AG08395 (cell line): Measurements from ENCODE around the gene SRD5A1.
A peak's percentile ranks its signal among the peaks of the same experiment; 100 is the strongest.

Source experiments
- DNase-seq: peaks from one replicate; pipeline ENCODE4 v3.0.0; 2012; ENCODE audit warnings: mixed read lengths, low spot score

SRD5A1 gene

DNA sequence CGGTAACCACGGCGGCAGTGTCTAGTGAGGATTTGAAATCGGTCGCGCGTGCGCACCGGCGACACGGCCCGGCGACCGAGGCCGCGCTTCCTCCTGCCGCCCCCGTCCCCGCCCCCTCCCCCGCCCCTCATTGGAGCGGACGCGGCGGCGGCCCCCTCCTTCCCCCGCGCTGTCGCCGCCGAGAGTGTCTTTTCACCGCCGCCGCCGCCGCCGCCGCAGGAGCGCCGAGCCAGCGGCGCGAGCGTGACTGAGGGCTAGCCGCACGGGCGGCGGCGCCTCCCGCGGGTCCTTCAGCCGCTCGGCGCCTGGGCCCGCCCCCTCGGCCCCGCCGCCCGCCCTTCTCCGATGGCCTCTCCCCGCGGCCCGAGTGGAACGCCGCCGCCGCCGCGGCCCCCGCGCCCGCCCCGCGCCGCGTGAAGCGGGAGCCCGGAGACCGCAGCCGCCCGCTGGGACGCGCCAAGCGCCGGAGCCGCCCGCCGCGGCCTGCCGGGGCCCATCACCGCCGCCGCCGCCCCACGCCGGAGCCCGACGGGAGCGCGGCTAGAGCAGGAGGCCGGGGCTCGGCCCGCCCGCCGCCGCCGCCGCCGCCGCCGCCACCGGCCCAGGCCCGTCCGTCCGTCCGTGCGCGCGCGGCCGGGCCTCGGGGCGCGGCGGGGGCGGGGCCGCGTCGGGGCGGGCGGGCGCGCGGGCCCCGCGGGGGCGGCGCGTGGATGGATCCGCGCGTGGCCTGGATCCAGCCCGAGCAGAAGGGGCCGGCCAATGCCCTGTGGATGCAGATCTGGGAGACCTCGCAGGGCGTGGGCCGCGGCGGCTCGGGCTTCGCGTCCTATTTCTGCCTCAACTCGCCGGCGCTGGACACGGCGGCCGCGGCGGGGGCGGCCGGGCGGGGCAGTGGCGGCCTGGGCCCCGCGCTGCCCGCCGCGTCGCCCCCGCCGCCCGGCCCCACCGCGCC, 80.3 kb downstream of the SRD5A1 start, which contains the start of gene TENT4A:
Gene TENT4A, plus strand, starts transcription at position 159 of the 952 bp plus-strand sequence. Its CDS starts 552 bp downstream, at position 711.
- peak; percentile 99 for DNase-seq

DNA sequence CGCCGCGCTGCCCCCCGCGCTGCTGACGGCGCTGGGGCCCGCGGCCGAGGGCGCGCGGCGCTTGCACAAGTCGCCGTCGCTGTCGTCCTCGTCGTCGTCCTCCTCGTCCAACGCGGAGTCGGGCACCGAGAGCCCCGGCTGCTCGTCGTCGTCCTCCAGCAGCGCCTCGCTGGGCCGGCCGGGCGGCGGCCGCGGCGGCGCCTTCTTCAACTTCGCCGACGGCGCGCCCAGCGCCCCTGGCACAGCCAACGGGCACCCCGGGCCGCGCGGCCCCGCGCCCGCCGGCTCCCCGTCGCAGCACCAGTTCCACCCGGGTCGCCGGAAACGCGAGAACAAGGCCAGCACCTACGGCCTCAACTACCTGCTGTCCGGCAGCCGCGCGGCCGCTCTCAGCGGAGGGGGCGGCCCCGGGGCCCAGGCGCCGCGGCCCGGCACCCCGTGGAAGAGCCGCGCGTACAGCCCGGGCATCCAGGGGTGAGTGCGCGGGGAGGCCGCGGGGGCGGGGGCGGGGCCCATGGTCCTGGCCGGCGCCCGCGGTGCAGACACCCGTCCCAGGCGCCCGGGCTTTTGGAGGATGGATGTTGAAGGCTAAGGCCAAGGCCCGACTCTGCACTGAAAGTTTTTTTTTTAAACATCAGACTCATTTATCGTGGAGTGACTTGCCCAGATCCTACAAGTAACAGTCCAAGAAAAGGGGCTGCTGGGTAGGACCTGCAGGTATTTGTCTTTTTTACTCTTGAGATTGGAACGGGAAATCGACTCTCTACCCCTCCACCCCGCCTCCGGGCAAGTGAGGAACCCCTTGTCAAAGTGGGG, 81.2 kb downstream of the SRD5A1 start:
- peak; percentile 48 for DNase-seq

DNA sequence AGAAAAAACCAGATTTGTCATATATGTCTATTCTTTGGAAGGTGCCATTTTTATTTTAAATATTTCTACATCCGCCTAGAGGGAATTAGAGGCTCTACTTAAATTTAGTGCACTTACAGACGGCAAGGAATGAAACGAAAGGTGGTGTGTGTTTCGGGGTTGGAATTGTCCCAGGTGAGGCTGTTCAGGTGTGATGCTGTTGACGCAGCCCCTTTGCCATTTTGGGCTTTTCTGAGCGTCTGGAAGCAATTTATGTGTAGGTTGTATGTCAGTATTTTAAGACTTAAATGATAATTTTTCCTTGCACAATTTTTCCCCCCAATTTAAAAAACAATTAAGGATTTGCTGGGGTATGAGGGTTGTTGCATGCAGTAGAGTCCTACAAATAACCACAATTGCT, 82.0 kb downstream of the SRD5A1 start:
- DNase-seq, result no peak

DNA sequence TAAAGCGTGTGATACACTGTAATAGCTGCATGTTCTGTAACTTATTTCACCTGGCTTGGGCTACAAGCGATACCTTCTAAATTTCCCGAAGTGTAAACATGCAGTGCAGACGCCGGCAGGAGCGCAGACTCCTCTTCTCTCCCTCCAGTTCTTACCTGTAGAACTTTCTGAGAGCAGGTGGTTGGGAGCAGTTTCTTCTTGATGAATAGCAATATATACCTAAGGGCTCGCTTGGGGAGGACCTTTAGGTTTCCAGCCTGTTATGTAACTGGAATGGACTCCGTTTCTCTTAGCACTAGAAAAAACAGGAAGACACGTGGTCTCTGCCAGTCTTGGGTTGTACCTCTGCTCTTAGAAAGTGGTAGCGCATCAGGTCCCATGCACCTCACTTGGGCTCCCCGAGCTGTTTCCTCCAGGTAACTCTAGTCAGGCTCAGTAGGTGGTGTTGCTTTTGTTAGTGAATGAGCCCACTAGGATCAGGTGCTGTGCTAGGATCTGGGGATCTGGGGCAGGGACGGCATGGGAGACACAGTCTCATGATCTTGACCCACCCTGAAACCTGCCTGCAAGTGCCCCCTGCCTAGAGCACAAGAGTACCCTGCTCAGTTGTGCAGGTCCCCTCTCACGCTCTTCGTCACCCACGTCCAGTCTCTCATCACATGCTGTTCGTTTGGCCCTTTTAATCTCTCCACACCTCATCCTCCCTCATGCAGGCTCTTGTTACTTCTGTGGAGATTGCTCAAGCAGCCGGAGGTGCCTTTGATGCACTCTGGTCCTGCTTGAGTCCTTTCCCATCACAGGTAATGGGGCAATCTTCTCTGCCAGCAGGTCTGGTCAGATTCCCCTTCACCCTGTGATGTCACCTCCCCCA, 82.8 kb downstream of the SRD5A1 start:
- DNase-seq, result no peak

DNA sequence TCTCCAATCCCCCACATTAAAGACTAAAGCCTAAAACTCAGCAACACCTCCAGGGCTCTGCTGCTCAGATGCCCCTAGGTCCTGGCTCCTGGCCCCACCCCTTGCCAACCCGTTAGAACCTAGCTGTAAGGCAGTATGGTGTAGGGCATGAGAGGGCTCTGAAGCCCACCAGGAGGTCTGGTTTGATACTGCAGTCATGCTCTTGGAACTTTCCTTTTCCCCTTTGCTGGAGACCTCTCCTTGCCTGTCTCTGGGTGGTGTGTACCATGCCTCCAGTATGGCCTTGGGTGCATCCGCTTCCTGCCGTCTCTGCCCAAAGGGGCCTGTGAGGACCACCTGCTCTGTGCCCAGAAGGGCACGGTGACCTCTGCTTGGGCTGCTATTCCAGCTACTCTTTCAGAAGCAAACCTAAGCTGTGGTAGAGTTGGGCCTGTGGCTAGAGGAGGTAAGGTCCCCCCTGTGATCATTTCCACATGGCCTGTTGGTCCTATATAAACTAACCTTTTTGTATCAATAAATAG, 83.4 kb downstream of the SRD5A1 start:
- no peak for DNase-seq

DNA sequence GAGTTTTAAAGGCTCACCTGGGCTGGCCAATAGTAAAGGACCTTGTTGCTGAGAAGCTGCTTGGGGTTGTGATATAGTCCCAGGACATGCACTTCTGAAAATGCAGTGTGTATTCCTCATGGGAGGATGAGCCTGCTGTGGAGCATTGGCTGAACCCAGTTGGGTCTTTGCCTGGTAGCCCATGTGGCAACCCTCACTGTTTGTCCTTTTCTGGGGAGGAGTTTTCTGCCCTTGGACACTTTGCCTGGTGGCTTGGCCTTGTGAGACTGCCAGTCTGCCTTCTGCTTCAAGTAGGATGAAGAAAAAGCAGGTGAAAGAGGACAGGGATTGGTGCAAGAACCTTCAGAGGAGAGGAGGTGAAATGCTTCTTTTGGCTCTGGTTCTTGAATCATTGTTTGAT, 84.0 kb downstream of the SRD5A1 start:
- no peak for DNase-seq

DNA sequence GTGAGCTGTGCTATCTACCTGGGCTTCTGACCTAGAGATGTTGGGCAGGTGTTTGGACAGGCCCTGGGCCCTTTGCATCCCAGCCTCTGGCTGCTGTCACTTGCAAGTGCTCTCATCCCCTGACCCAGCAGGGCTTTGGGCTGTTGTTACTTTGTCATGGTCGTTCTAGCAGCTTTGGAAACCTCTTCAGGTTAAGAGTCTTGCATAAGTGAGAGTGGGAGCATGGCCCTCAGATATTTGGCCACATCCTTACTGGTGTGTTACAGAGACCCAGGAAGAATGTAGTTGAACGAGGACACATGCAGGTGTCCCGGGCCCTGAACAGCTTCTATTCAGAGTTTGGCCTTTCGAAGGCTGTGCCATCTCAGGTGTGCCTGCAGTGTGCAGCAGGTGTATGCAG, 84.4 kb downstream of the SRD5A1 start:
- no peak for DNase-seq

DNA sequence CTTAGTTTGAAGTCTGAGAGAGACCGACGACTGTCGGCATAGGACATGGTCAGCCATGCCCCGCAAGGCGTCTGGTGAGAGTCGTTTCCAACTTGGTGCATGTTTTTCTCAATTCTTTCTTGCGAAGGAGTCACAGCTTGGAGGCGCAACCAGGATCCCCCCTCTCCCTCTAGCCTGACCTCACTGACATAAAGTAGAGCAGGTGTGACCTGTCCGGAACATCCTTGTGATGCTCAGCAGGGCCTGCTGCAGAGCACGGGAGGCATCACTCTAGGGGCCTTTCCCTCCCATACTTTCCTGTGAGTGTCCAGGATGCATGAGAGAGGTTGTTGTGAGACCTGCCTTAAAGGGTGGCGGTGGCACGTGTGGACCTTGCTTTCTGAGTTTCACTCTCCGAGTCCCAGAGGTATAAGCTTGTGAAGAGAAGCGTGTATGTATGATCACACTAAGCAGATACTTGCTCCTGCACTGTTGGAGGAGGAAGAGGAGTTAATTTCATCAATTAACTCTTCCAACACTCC, 85.0 kb downstream of the SRD5A1 start:
- DNase-seq, result no peak

DNA sequence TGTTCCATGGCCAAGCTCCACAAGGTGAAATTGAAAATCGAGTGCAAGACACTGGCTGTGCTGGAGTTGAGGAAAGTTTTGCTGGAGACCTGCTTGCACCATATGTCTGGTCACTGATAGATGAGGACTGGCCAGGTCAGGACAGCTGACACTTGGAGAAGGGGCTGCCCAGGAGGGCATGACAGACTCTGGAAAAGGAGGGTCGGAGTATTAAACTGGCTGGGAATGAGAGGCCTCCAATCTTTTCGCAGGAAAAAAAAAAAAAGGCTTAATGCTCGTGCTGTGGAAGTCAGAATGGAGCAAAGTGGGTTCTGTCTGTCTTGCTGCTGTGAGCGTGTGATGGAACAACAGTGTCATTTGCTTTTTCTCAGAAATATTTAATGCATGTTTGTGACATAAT, 85.5 kb downstream of the SRD5A1 start:
- no peak for DNase-seq

DNA sequence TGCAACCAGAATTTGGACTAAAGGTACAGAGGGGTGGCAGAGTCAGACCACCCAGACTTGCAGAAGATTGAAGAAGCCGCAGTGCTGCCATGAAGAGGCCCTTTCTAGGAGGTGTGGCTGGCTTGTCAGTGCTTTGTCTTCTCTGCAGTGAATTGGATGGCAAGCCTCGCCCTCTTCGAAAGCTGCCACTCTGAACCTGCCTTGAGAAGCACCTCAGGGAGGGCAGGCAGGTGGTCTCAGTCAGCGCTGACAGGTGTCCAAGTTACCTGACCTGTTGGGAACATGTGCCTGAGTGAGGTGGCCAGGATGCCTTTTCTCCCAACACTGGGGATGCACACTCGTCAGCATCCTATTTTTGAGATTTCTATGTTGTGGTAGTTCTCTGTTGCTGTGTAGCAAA, 86.2 kb downstream of the SRD5A1 start:
- no peak for DNase-seq

DNA sequence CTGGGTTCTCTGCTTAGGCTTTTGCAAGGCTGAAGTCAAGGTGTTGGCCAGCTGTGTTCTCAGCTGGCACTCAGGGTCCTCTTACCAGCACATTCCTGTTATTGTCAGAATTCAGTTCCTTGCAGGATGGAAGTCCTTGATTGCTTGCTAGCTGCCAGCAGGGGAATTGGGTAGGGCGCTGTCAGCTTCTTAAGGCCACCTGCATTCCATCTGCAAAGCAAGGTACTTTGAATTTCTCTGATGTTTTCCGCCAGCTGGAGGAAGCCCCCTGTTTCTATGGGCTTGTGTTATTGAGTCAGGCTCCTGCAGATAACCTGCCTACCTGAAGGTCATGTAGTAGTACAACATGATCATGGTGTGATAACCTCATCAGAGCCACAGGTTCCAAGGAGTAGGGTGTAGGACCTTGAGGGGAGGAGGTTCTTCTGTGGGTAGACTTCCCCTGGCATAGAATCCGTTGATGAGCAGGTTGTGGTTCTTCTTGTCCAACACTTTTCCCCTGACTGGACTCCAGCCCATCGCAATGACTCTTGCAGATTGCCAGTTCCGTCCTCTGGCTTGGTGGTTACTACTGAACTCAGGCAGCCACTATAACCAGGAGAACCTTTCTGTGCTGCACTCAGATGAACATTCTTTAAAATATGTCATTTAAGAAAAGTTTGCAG, 86.8 kb downstream of the SRD5A1 start:
- DNase-seq, result no peak

DNA sequence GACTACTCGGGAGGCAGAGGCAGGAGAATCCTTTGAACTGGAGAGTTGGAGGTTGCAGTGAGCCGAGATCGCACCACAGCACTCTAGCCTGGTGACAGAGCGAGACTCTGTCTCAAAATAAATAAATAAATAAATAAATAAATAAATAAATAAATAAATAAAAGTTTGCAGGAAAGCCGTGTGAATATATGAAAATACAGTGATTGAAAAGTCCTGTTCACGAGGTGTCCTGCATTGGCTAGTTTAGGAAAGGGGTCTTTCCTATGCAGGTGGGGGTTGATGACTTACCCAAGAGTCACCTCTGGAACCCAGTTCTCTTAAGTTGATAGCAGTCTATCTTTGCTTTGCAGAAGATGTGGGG, 87.3 kb downstream of the SRD5A1 start:
- no peak for DNase-seq

DNA sequence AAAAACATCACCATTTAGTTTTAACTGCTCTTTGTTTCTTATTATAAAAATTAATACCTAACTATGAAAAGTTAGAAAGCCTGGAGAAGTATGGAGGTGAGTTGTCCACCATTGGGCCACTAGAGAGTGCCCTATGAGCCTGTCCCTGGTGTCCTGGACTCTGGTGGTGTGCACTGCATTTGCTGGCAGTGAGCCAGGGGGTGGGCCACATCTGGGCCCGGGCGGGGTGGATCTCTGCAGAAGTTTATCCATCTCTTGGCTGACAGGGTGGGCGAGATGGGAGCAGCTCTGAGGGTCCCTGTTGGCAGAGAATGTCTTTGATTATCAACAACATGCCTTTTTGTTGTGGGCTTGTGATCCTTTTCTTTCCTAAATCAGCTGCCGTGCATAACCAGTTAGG, 88.2 kb downstream of the SRD5A1 start:
- DNase-seq, result no peak

DNA sequence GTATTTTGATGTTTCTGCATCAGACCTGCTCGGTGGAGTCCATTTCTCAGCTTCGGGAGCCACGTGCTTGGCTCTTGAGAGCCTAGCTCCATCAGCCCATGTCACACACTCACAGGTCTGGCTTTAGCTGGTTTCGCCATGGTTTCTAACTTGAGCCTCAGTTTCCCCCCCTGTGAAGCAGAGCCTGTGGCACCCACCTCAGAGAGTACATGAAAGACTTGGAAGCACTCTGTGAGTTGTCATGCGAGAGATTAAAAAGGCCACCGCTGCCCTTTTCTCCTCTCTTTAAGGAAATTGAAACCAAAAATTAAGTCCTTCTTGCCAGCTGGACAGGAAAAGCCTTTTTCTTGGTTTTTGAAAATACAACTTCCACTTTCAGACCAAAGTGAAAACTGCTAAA, 88.8 kb downstream of the SRD5A1 start:
- peak; percentile 44 for DNase-seq

DNA sequence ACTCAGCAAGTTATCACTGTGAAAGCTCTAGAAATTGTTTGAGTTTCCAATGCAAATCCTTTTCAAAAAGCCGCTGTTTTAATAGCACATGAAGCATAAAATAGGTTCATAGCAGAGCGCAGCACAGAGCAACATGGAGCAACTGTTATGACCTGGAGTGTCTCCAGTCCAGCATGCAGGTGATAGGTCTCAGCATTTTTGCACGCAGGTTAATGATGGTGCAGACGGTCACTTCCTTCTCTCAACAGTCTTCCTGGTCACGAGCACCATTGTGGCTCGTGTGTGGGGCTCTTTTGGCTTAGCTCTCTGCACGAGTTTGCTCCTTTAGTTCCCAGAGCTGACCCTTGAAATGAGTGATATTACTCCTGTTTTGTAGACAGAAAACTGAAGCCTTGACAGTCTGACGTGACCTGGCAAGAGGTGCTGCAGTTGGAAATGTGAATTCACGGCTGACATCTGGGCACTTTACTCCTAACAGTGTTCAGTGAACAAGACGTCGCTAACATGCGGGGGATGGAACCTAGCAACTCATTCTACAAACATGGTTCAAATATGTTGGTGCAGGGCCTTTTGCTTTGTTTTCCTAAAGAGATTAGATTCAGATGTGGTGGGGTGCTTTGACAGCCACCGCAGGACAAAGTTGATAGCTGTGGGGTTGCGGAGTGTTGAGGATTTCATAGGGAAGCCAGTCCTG, 90.0 kb downstream of the SRD5A1 start:
- peak; percentile 25 for DNase-seq

DNA sequence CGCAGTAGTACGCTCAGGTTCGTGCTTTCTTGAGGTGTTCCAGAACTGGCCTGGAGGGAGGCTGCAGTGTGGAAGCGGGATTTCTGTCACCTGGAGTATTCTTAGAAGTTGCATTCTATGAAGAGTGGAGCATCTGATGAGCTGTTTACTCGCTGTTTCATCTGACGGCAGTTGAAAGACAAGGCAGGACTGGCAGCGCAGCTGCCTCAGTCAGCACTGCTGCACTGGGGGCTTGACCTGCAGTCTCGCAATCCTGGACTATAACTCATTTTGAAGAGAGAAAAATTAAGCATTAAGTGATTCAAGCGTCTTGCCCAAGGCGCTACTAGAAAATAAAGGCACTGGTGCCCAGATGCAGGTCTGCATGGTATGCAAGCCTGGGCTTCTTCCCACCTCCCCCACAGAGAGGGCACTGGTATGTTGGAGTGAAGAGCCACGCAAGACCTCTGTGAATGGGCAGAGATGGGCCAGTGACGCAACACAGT, 90.6 kb downstream of the SRD5A1 start:
- no peak for DNase-seq
